Trophoblast cell (in vitro differentiated cells and primary cell): ENCODE data around the gene SLC24A4.
A peak's percentile ranks its signal among the peaks of the same experiment; 100 is the strongest.

ENCODE experiments used
- DNase-seq, 2 donors: peaks; one replicate each; pipeline ENCODE4 v3.0.0-alpha.2; 2016
- H2AFZ ChIP-seq: 2 replicates; pipeline ENCODE4 v1.6.1; 2013; ENCODE audit warnings: low read length, moderate library complexity, mild to moderate bottlenecking; ENCODE audit not compliant: insufficient read depth, poor library complexity
- H2AK5ac ChIP-seq: 2 replicates; pipeline ENCODE4 v1.6.1; 2013; ENCODE audit warnings: mild to moderate bottlenecking, low read length
- H2BK120ac ChIP-seq: 2 replicates; pipeline ENCODE4 v1.6.1; 2013; ENCODE audit warnings: low read length, mild to moderate bottlenecking, moderate library complexity; ENCODE audit not compliant: insufficient read depth, poor library complexity
- H2BK12ac ChIP-seq: 2 replicates; pipeline ENCODE4 v1.6.1; 2013; ENCODE audit warnings: mild to moderate bottlenecking, low read length, moderate library complexity
- H2BK5ac ChIP-seq: 2 replicates; pipeline ENCODE4 v1.6.1; 2013; ENCODE audit warnings: low read length, low read depth, moderate library complexity, mild to moderate bottlenecking; ENCODE audit not compliant: poor library complexity
- H3K14ac ChIP-seq: 2 replicates; pipeline ENCODE4 v1.6.1; 2013; ENCODE audit warnings: mild to moderate bottlenecking, low read length
- H3K18ac ChIP-seq: 2 replicates; pipeline ENCODE4 v1.6.1; 2013; ENCODE audit warnings: mild to moderate bottlenecking, low read length
- H3K23ac ChIP-seq: 2 replicates; pipeline ENCODE4 v1.6.1; 2013; ENCODE audit warnings: low read length
- H3K27ac ChIP-seq: 2 replicates; pipeline ENCODE4 v1.5.1; 2013; ENCODE audit warnings: low read depth, mild to moderate bottlenecking, inconsistent platforms, low read length, moderate library complexity
- H3K27me3 ChIP-seq: 2 replicates; pipeline ENCODE4 v1.6.1; 2013; ENCODE audit warnings: inconsistent platforms, mild to moderate bottlenecking, low read length, moderate library complexity; ENCODE audit not compliant: insufficient read depth
- H3K36me3 ChIP-seq, 2 experiments: 1 replicate in 1 of 2; 2 replicates in 1 of 2; pipeline ENCODE4 v1.6.1; 2013; ENCODE audit warnings: low read length in 2 of 2, mild to moderate bottlenecking in 2 of 2, moderate library complexity in 1 of 2; ENCODE audit not compliant: insufficient read depth in 2 of 2, control insufficient read depth in 1 of 2
- H3K4ac ChIP-seq: 2 replicates; pipeline ENCODE4 v1.6.1; 2013; ENCODE audit warnings: low read depth, mild to moderate bottlenecking, low read length, moderate library complexity
- H3K4me1 ChIP-seq, 2 experiments: 1 replicate in 1 of 2; 2 replicates in 1 of 2; pipeline ENCODE4 v1.6.1; 2013; ENCODE audit warnings: low read length in 2 of 2, mild to moderate bottlenecking in 2 of 2, moderate library complexity in 1 of 2; ENCODE audit not compliant: insufficient read depth in 2 of 2, control insufficient read depth in 1 of 2
- H3K4me2 ChIP-seq: 2 replicates; pipeline ENCODE4 v1.6.1; 2013; ENCODE audit warnings: inconsistent platforms, mild to moderate bottlenecking, low read length, moderate library complexity
- H3K4me3 ChIP-seq: 2 replicates; pipeline ENCODE4 v1.5.1; 2013; ENCODE audit warnings: mild to moderate bottlenecking, low read depth, low read length, inconsistent platforms
- H3K79me1 ChIP-seq: one replicate; pipeline ENCODE4 v1.6.1; 2013; ENCODE audit warnings: low read length
- H3K79me2 ChIP-seq: 2 replicates; pipeline ENCODE4 v1.6.1; 2013; ENCODE audit warnings: low read length, mild to moderate bottlenecking; ENCODE audit not compliant: control insufficient read depth, insufficient read depth, poor library complexity
- H3K9ac ChIP-seq: 2 replicates; pipeline ENCODE4 v1.6.1; 2013; ENCODE audit warnings: mild to moderate bottlenecking, low read length
- H3K9me3 ChIP-seq: 2 replicates; pipeline ENCODE4 v1.6.1; 2013; ENCODE audit warnings: low read depth, mild to moderate bottlenecking, control low read depth, inconsistent platforms, low read length; ENCODE audit not compliant: insufficient read depth
- H4K12ac ChIP-seq: 2 replicates; pipeline ENCODE4 v1.6.1; 2013; ENCODE audit warnings: low read depth, mild to moderate bottlenecking, low read length, moderate library complexity
- H4K8ac ChIP-seq: 2 replicates; pipeline ENCODE4 v1.6.1; 2013; ENCODE audit warnings: low read depth, mild to moderate bottlenecking, low read length, moderate library complexity
- H4K91ac ChIP-seq: one replicate; pipeline ENCODE4 v1.6.1; 2013; ENCODE audit warnings: low read depth, mild to moderate bottlenecking, low read length, moderate library complexity
- WGBS: extraction: QIAGEN DNeasy Blood & Tissue Kit; methylation state at CpG from one replicate; pipeline ENCODE4 v1.1.7; 2013; ENCODE audit warnings: missing lambda C conversion rate; ENCODE audit not compliant: insufficient read length, insufficient coverage; ENCODE audit errors: extremely low coverage; 5-methylcytosine and 5-hydroxymethylcytosine counted together

Gene SLC24A4

GRCh38 chr14:92353447-92353846 lies 30.5 kb downstream of the SLC24A4 start:
- Histone ChIP-seq H3K4me1 (no peaks in the 10 kb centered on the region), H2BK12ac (no peak overlapping the region), H3K79me1 (no peaks in the 10 kb centered on the region), H3K23ac (peak overlapping the region; percentile 55), H3K4ac (no peak overlapping the region), H2BK5ac (no peak overlapping the region), H3K27ac (no peak overlapping the region), H3K4me3 (no peak overlapping the region), H3K79me2 (no peaks in the 10 kb centered on the region), H4K12ac (no peak overlapping the region), H3K27me3 (no peaks in the 10 kb centered on the region), H4K91ac (no peak overlapping the region), H3K9ac (no peak overlapping the region), H3K36me3 (no peaks in the 10 kb centered on the region), H3K4me2 (no peak overlapping the region), H3K14ac (no peak overlapping the region), H2AK5ac (no peak overlapping the region), H3K18ac (no peak overlapping the region), H2BK120ac (no peak overlapping the region), H2AFZ (no peak overlapping the region), H4K8ac (no peak overlapping the region), H3K9me3 (no peaks in the 10 kb centered on the region)
- DNase-seq = no peak
- no CpG with 5 or more reads among the region's 3 CpGs for WGBS

DNA sequence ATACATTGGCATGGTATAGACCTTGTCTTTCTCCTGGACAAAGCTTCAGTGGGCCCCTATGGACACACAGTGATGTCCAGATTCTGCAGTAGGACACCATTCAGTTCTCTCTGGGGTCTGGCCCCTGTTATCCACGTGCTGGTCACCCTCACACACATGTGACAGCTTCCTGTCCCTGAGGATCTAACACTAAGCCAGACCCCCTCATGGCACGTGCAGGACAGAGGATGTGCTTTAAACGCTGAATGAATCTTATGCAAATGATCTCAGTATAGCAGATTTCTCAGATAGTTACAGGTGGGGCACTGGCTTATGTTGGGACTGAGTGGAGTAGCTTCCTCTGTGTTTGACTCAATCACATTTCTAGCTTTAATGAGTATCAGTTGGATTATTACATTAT lies 33.7 kb downstream of the SLC24A4 start:
- H2AK5ac ChIP-seq = no peak overlapping the region
- H3K79me1 ChIP-seq = no peaks in the 10 kb centered on the region
- no peak overlapping the region for H3K27ac ChIP-seq
- WGBS = no CpG with 5 or more reads among the region's 3 CpGs
- no peaks in the 10 kb centered on the region for H3K36me3 ChIP-seq
- H2BK120ac ChIP-seq = no peak overlapping the region
- DNase-seq = no peak
- no peak overlapping the region for H4K8ac ChIP-seq
- H2BK5ac ChIP-seq = no peak overlapping the region
- no peaks in the 10 kb centered on the region for H3K4me1 ChIP-seq
- no peak overlapping the region for H3K14ac ChIP-seq
- no peaks in the 10 kb centered on the region for H3K79me2 ChIP-seq
- H2AFZ ChIP-seq = no peak overlapping the region
- H2BK12ac ChIP-seq = no peak overlapping the region
- no peak overlapping the region for H4K12ac ChIP-seq
- H3K23ac ChIP-seq = no peak overlapping the region
- no peak overlapping the region for H4K91ac ChIP-seq
- H3K27me3 ChIP-seq = no peaks in the 10 kb centered on the region
- no peak overlapping the region for H3K18ac ChIP-seq
- no peak overlapping the region for H3K4me3 ChIP-seq
- no peak overlapping the region for H3K4ac ChIP-seq
- no peaks in the 10 kb centered on the region for H3K9me3 ChIP-seq
- H3K9ac ChIP-seq = no peak overlapping the region
- no peak overlapping the region for H3K4me2 ChIP-seq

GRCh38 chr14:92360651-92361370 lies 37.8 kb downstream of the SLC24A4 start:
- Histone ChIP-seq H3K36me3 (no peaks in the 10 kb centered on the region), H3K79me1 (no peaks in the 10 kb centered on the region), H3K14ac (no peak overlapping the region), H3K27ac (no peak overlapping the region), H2BK120ac (no peak overlapping the region), H3K4ac (no peak overlapping the region), H3K4me3 (no peak overlapping the region), H2BK5ac (no peak overlapping the region), H3K23ac (no peak overlapping the region), H2AK5ac (no peak overlapping the region), H3K9me3 (no peaks in the 10 kb centered on the region), H3K9ac (no peak overlapping the region), H3K27me3 (no peaks in the 10 kb centered on the region), H3K79me2 (no peaks in the 10 kb centered on the region), H4K8ac (no peak overlapping the region), H2BK12ac (no peak overlapping the region), H4K91ac (no peak overlapping the region), H3K18ac (no peak overlapping the region), H4K12ac (no peak overlapping the region), H3K4me2 (no peak overlapping the region), H3K4me1 (no peaks in the 10 kb centered on the region), H2AFZ (no peak overlapping the region)
- WGBS = no CpG with 5 or more reads among the region's 13 CpGs
- DNase-seq = no peak

DNA sequence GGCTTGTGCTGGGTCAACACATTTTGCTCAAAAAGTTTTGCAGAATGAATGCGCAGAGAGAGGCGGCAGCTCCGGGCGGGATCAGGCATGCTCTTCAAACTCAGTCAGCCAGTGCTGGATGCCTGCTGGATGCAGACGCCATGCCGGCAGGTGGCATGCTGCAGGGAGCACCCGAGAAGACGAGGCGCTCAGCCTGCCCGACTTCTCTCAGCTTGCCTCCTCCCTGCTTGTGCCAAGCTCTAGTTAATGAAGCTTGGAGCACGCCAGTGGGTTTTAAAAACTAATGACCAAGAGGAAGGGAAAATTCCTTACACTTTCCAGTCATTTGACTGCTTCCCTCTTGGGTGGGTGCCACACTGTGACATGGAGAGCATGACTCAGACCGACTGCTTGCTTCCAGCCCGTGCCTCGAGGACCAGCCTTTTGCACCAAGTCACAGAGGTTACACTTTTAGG lies 39.8 kb downstream of the SLC24A4 start:
- no peak overlapping the region for H3K4ac ChIP-seq
- no peak overlapping the region for H2BK5ac ChIP-seq
- no peak overlapping the region for H4K8ac ChIP-seq
- no CpG with 5 or more reads among the region's 14 CpGs for WGBS
- H2AFZ ChIP-seq = no peak overlapping the region
- no peak overlapping the region for H3K18ac ChIP-seq
- no peaks in the 10 kb centered on the region for H3K79me2 ChIP-seq
- no peak overlapping the region for H4K91ac ChIP-seq
- H3K23ac ChIP-seq = no peak overlapping the region
- no peaks in the 10 kb centered on the region for H3K27me3 ChIP-seq
- no peak overlapping the region for H3K4me2 ChIP-seq
- H3K36me3 ChIP-seq = no peaks in the 10 kb centered on the region
- H4K12ac ChIP-seq = no peak overlapping the region
- no peak overlapping the region for H3K27ac ChIP-seq
- no peaks in the 10 kb centered on the region for H3K79me1 ChIP-seq
- H3K4me3 ChIP-seq = no peak overlapping the region
- H2AK5ac ChIP-seq = no peak overlapping the region
- H3K9me3 ChIP-seq = no peaks in the 10 kb centered on the region
- no peak overlapping the region for H3K9ac ChIP-seq
- no peak overlapping the region for H3K14ac ChIP-seq
- H2BK12ac ChIP-seq = no peak overlapping the region
- H2BK120ac ChIP-seq = no peak overlapping the region
- DNase-seq = peak in 1 of 2 donors; percentile 4
- no peaks in the 10 kb centered on the region for H3K4me1 ChIP-seq
